ENCODE results near the gene HRH3.

- TF ChIP-seq CTCF (IDR thresholded peaks at IDR 0.05; ENCODE audit: insufficient read depth, low read depth, low read length) (no peak), EZH2 (IDR thresholded peaks at IDR 0.05; ENCODE audit: insufficient read depth, low read length) (no peak)
Measured at GRCh38 chr20:62190639-62191411, 29.3 kb downstream of the HRH3 start.

All from astrocyte (in vitro differentiated cells and primary cell).